Left ventricle myocardium inferior (tissue), 1 donor: Measurements from ENCODE around the gene MAP3K9. TPM values are rescaled to one million over a fixed set of nuclear protein-coding genes. Genes with fewer than 3 reads are reported as not detected.
"Not testable (repeated sequence)": the region's sequence is repeated elsewhere in the genome, so short reads cannot be mapped to it uniquely, and the experiment has no call there.

Experiments used
- DNase-seq: peaks from one replicate; pipeline ENCODE4 v3.0.0-alpha.2; 2020
- H3K27ac ChIP-seq: fragments of 200-600 bp; replicated peaks from 2 replicates; pipeline ENCODE4 v1.8.0; 2021
- H3K27me3 ChIP-seq: fragments of 200-600 bp; 2 replicates; pipeline ENCODE4 v1.8.0; 2021; ENCODE audit warnings: low read depth
- H3K36me3 ChIP-seq: fragments of 200-600 bp; 2 replicates; pipeline ENCODE4 v1.8.0; 2021
- H3K4me1 ChIP-seq: fragments of 200-600 bp; 2 replicates; pipeline ENCODE4 v1.8.0; 2021
- H3K4me3 ChIP-seq: fragments of 200-600 bp; 2 replicates; pipeline ENCODE4 v1.8.0; 2021; ENCODE audit warnings: mild to moderate bottlenecking, moderate library complexity
- H3K9me3 ChIP-seq: fragments of 200-600 bp; replicated peaks from 2 replicates; pipeline ENCODE4 v1.8.0; 2021
- CTCF ChIP-seq: fragments of 200-600 bp; IDR thresholded peaks from 2 replicates; pipeline ENCODE4 v1.8.0; 2021; ENCODE audit warnings: antibody characterized with exemption, mild to moderate bottlenecking, borderline replicate concordance
- intact Hi-C: fragments of 100-400 bp; cut with micrococcal nuclease; formaldehyde crosslinking; loops from one replicate; pipeline ENCODE4 v1.11.0; 2022
- total RNA-seq: library from RNA; stranded (reverse); fragmentation: NEBNext Ultra II Directional; extraction: Animal tissue kit (Norgen Biotek cat#: 25700); gene quantifications from one replicate; pipeline ENCODE4 v1.2.1, GENCODE V29; 2021
- donor health status: DM: no; HTN: yes; CAD: no; lungs with severe emphysema.

The MAP3K9 gene
- total RNA-seq, 1 donor from 2014 or later = 1.9 TPM

- no peak for TF ChIP-seq CTCF
- DNase-seq = no peak
- Histone ChIP-seq H3K4me3 (no peak overlapping the region), H3K27ac (no peak overlapping the region), H3K36me3 (no peaks in the 10 kb centered on the region), H3K27me3 (no peaks in the 10 kb centered on the region), H3K4me1 (peaks cover 16% of the 10 kb centered on the region), H3K9me3 (no peaks in the 10 kb centered on the region)
- intact Hi-C loops = no loop called here
These were observed 100.4 kb downstream of the MAP3K9 start for GRCh38 chr14:70708717-70709570.

- Histone ChIP-seq H3K27ac (no peak overlapping the region), H3K36me3 (no peaks in the 10 kb centered on the region), H3K9me3 (no peaks in the 10 kb centered on the region), H3K4me1 (peaks cover 5% of the 10 kb centered on the region), H3K27me3 (no peaks in the 10 kb centered on the region), H3K4me3 (no peak overlapping the region)
- DNase-seq = no peak
- intact Hi-C loops = no loop called here
- TF ChIP-seq CTCF = no peak
These were observed 101.9 kb downstream of the MAP3K9 start for GRCh38 chr14:70707138-70708038.

- intact Hi-C loops = no loop called here
- no peak for DNase-seq
These were observed 103.1 kb downstream of the MAP3K9 start for GRCh38 chr14:70706177-70706576.

GRCh38 chr14:70704960-70705359 is 104.4 kb downstream of the MAP3K9 start:
- Histone ChIP-seq H3K27me3 (no peaks in the 10 kb centered on the region), H3K4me1 (peaks cover 9% of the 10 kb centered on the region), H3K36me3 (no peaks in the 10 kb centered on the region), H3K4me3 (no peak overlapping the region), H3K27ac (no peak overlapping the region), H3K9me3 (no peaks in the 10 kb centered on the region)
- intact Hi-C loops = no loop called here
- no peak for DNase-seq
- TF ChIP-seq CTCF = no peak

More at GRCh38 chr14:70706177-70706576, 103.1 kb downstream of the MAP3K9 start:
- Histone ChIP-seq H3K4me1 (peaks cover 5% of the 10 kb centered on the region), H3K36me3 (no peaks in the 10 kb centered on the region), H3K27ac (no peak overlapping the region), H3K27me3 (no peaks in the 10 kb centered on the region), H3K9me3 (no peaks in the 10 kb centered on the region), H3K4me3 (no peak overlapping the region)
- TF ChIP-seq CTCF = no peak

GRCh38 chr14:70703621-70704168 is 105.6 kb downstream of the MAP3K9 start:
- H3K4me1 ChIP-seq, H3K36me3 ChIP-seq, DNase-seq, H3K4me3 ChIP-seq, intact Hi-C loops, H3K9me3 ChIP-seq, H3K27me3 ChIP-seq, H3K27ac ChIP-seq: not testable (repeated sequence)
